NB4 (cell line): ENCODE data around the gene PACSIN3.

Source experiments
- POLR2A ChIP-seq: IDR thresholded peaks from 2 replicates; pipeline ENCODE4 v1.6.1; 2011; ENCODE audit warnings: mild to moderate bottlenecking; ENCODE audit not compliant: insufficient read length; ENCODE audit errors: extremely low read depth
- TF ChIP-seq, protein P1 (sequence below): IDR thresholded peaks from one replicate; pipeline ENCODE4 v1.5.1; 2012; ENCODE audit warnings: low read depth, low read length

DNA sequence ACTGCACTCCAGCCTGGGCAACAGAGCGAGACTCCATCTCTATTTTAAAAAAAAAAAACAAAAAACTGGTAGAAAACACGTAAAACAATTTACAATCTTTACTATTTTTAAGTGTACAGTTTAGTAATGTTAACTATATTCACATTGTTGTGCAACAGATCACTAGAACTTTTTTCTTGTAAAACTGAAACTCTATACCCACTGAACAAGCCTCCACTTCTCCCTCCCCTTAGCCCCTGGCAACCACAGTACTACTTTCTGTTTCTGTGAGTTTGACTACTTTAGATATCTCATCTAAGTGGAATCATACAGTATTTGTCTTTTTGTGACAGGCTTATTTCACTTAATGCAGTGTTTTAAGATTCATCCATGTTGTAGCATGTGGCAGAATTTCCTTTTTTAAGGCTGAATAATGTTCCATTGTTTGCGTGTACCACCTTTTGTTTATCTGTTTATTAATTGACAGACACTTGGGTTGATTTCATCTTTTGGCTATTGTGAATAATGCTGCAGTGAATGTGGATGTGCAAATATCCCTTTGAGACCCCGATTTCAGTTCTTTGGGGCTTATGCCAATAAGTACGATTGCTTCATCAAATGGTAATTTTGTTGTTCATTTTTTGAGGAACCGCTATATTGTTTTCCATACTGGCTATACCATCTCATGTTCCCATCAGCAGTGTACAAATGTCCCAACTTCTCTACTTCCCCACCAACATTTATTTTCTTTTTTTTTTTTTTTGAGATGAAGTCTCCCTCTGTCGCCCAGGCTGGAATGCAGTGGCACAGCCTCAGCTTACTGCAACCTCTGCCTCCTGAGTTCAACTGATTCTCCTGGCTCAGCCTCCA is 39.5 kb upstream of the PACSIN3 start:
- TF ChIP-seq, protein P1, sequence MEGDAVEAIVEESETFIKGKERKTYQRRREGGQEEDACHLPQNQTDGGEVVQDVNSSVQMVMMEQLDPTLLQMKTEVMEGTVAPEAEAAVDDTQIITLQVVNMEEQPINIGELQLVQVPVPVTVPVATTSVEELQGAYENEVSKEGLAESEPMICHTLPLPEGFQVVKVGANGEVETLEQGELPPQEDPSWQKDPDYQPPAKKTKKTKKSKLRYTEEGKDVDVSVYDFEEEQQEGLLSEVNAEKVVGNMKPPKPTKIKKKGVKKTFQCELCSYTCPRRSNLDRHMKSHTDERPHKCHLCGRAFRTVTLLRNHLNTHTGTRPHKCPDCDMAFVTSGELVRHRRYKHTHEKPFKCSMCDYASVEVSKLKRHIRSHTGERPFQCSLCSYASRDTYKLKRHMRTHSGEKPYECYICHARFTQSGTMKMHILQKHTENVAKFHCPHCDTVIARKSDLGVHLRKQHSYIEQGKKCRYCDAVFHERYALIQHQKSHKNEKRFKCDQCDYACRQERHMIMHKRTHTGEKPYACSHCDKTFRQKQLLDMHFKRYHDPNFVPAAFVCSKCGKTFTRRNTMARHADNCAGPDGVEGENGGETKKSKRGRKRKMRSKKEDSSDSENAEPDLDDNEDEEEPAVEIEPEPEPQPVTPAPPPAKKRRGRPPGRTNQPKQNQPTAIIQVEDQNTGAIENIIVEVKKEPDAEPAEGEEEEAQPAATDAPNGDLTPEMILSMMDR: no peak
- no peak for TF ChIP-seq POLR2A
